ENCODE results near the gene TFIP11. TPM values are rescaled to one million over a fixed set of nuclear protein-coding genes. Genes with fewer than 3 reads are reported as not detected.

Gene TFIP11
- total RNA-seq, 1 experiment from 2014 or later: 26.9 TPM

- no peak for ATAC-seq
- no peak overlapping the region for H3K4me3 Mint-ChIP-seq
- ChIA-PET CTCF (interaction anchor here (2.5 kb wide), 1 partner anchor 77 kb away, joined by 6 read pairs; no protein-coding TSS in a partner anchor), POLR2A (no interaction called here)
- H3K27ac Mint-ChIP-seq: peak overlapping the region; percentile 19; the same call in 1 of the 2 replicates
- TF ChIP-seq, protein P1, sequence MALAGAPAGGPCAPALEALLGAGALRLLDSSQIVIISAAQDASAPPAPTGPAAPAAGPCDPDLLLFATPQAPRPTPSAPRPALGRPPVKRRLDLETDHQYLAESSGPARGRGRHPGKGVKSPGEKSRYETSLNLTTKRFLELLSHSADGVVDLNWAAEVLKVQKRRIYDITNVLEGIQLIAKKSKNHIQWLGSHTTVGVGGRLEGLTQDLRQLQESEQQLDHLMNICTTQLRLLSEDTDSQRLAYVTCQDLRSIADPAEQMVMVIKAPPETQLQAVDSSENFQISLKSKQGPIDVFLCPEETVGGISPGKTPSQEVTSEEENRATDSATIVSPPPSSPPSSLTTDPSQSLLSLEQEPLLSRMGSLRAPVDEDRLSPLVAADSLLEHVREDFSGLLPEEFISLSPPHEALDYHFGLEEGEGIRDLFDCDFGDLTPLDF (CRISPR knock-in tag; IDR thresholded peaks at IDR 0.05): no peak
- H3K9me3 Mint-ChIP-seq: no peaks in the 10 kb centered on the region
- no peaks in the 10 kb centered on the region for H3K36me3 Mint-ChIP-seq
- DNase-seq (ENCODE audit: low spot score): no peak
- peaks cover 5% of the 10 kb centered on the region for H3K4me1 Mint-ChIP-seq
- H3K27me3 Mint-ChIP-seq (ENCODE audit: low read depth): no peaks in the 10 kb centered on the region
These were observed 68.2 kb downstream of the TFIP11 start for GRCh38 chr22:26443901-26444690.

GRCh38 chr22:26442086-26442756, 70.1 kb downstream of the TFIP11 start:
- no peaks in the 10 kb centered on the region for H3K9me3 Mint-ChIP-seq
- H3K4me1 Mint-ChIP-seq: peaks cover 5% of the 10 kb centered on the region
- H3K27me3 Mint-ChIP-seq (ENCODE audit: low read depth): no peaks in the 10 kb centered on the region
- ATAC-seq (peak; percentile 75), DNase-seq (ENCODE audit: low spot score) (no peak)
- H3K4me3 Mint-ChIP-seq: no peak overlapping the region
- H3K36me3 Mint-ChIP-seq: no peaks in the 10 kb centered on the region
- ChIA-PET CTCF (interaction anchor here (0.6 to 1.5 kb wide), 2 partner anchors 61 to 78 kb away, joined by 4 to 8 read pairs; no protein-coding TSS in a partner anchor), POLR2A (no interaction called here)
- TF ChIP-seq E2F5 (CRISPR knock-in tag; IDR thresholded peaks at IDR 0.05): no peak
- no peak for TF ChIP-seq JUN (CRISPR knock-in tag; IDR thresholded peaks at IDR 0.05)
- peak overlapping the region; percentile 88 for H3K27ac Mint-ChIP-seq

Small RNAs within 50 kb of the gene (microRNA-seq; reads per million reads assigned to microRNA genes)
- 12.2 reads per million, percentile 30 among the genes with 10 or more reads in this experiment for gene MIR548J (ENCODE audit: borderline number of aligned reads)

Other genes starting within 250 kb of the TFIP11 start
- 7.1 to 8.1 TPM (median 8.0 TPM) in 3 replicates for gene ASPHD2, start 83.2 kb downstream of the TFIP11 start, total RNA-seq (2021)
- 41.1 to 48.1 TPM (median 42.7 TPM) in 3 replicates for gene HPS4, start 28.7 kb downstream of the TFIP11 start, total RNA-seq (2021)
- gene SRRD, start 28.6 kb downstream of the TFIP11 start, total RNA-seq (2021): 20.0 to 25.1 TPM (median 22.9 TPM) in 3 replicates
- 57.6 to 84.2 TPM (median 75.0 TPM) in 3 replicates for gene TPST2, start 77.7 kb upstream of the TFIP11 start, total RNA-seq (2021)
- gene CRYBB1, start 105.6 kb upstream of the TFIP11 start, total RNA-seq (2021): 4.0 to 5.1 TPM (median 4.6 TPM) in 3 replicates
- gene CRYBA4, start 109.5 kb upstream of the TFIP11 start, total RNA-seq (2021): 0.53 to 1.1 TPM (median 0.81 TPM) in 3 replicates
- gene MIAT, start 145.1 kb upstream of the TFIP11 start, total RNA-seq (2021): 50.7 to 61.6 TPM (median 58.2 TPM) in 3 replicates